WTC11 (cell line): ENCODE data around the gene LSM4. TPM values are rescaled to one million over a fixed set of nuclear protein-coding genes. Genes with fewer than 3 reads are reported as not detected.

ENCODE experiments used
- CBFB ChIP-seq: sonication (generic); formaldehyde crosslinking; IDR thresholded peaks from 2 replicates; pipeline ENCODE4 v1.8.1; 2022; ENCODE audit warnings: mild to moderate bottlenecking, low read depth, missing genetic modification reagents
- ELF4 ChIP-seq: sonication (generic); formaldehyde crosslinking; IDR thresholded peaks from 2 replicates; pipeline ENCODE4 v1.8.1; 2022; ENCODE audit warnings: low read depth, mild to moderate bottlenecking, moderate library complexity, missing genetic modification reagents
- GABPB1 ChIP-seq: sonication (generic); formaldehyde crosslinking; IDR thresholded peaks from 2 replicates; pipeline ENCODE4 v1.8.1; 2023; ENCODE audit warnings: mild to moderate bottlenecking, missing genetic modification reagents
- IRF2 ChIP-seq: sonication (generic); formaldehyde crosslinking; IDR thresholded peaks from 2 replicates; pipeline ENCODE4 v1.8.0; 2022; ENCODE audit warnings: low read depth, missing genetic modification reagents, borderline replicate concordance
- JAZF1 ChIP-seq: fragments of 250-450 bp; sonication (Bioruptor Pico); IDR thresholded peaks from 2 replicates; pipeline ENCODE4 v1.9.0; 2021; ENCODE audit warnings: moderate library complexity, mild to moderate bottlenecking, inconsistent platforms
- NFYB ChIP-seq: sonication (generic); formaldehyde crosslinking; conservative IDR thresholded peaks from 2 replicates; pipeline ENCODE4 v1.8.0; 2022; ENCODE audit warnings: low read depth, missing genetic modification reagents
- NR2C2 ChIP-seq: sonication (generic); formaldehyde crosslinking; IDR thresholded peaks from 2 replicates; pipeline ENCODE4 v1.8.0; 2022; ENCODE audit warnings: mild to moderate bottlenecking, missing genetic modification reagents
- TCF7 ChIP-seq: sonication (generic); formaldehyde crosslinking; IDR thresholded peaks from 2 replicates; pipeline ENCODE4 v1.8.0; 2022; ENCODE audit warnings: mild to moderate bottlenecking, low read depth, missing genetic modification reagents, moderate library complexity
- TEAD4 ChIP-seq: sonication (generic); formaldehyde crosslinking; IDR thresholded peaks from 2 replicates; pipeline ENCODE4 v1.8.0; 2022; ENCODE audit warnings: mild to moderate bottlenecking, missing genetic modification reagents
- TP53 ChIP-seq: sonication (generic); formaldehyde crosslinking; IDR thresholded peaks from 2 replicates; pipeline ENCODE4 v1.8.1; 2023; ENCODE audit warnings: mild to moderate bottlenecking, missing genetic modification reagents
- ZNF232 ChIP-seq: sonication (generic); formaldehyde crosslinking; IDR thresholded peaks from 2 replicates; pipeline ENCODE4 v1.8.0; 2022; ENCODE audit warnings: mild to moderate bottlenecking, missing genetic modification reagents
- ZNF317 ChIP-seq: sonication (generic); formaldehyde crosslinking; IDR thresholded peaks from 2 replicates; pipeline ENCODE4 v1.8.1; 2023; ENCODE audit warnings: low read depth, mild to moderate bottlenecking, moderate library complexity, missing genetic modification reagents, borderline replicate concordance
- ZNF423 ChIP-seq: fragments of 250-450 bp; sonication (Bioruptor Pico); IDR thresholded peaks from 2 replicates; pipeline ENCODE4 v2.1.2; 2022; ENCODE audit warnings: mild to moderate bottlenecking, moderate library complexity
- ZNF671 ChIP-seq: fragments of 250-450 bp; sonication (Bioruptor Pico); IDR thresholded peaks from 2 replicates; pipeline ENCODE4 v1.8.0; 2021; ENCODE audit warnings: mild to moderate bottlenecking
- total RNA-seq: library from RNA; stranded (reverse); gene quantifications from 3 replicates; pipeline ENCODE4 v1.2.3, GENCODE V29; 2021
- TF ChIP-seq, protein P1 (sequence below): fragments of 250-450 bp; sonication (Bioruptor Pico); IDR thresholded peaks from 2 replicates; pipeline ENCODE4 v1.9.0; 2021; ENCODE audit warnings: mild to moderate bottlenecking, borderline replicate concordance
- TF ChIP-seq, protein P2 (sequence below): sonication (generic); formaldehyde crosslinking; conservative IDR thresholded peaks from 2 replicates; pipeline ENCODE4 v1.8.1; 2023; ENCODE audit warnings: mild to moderate bottlenecking, low read depth, missing genetic modification reagents, moderate library complexity
- TF ChIP-seq, protein P3 (sequence below): sonication (generic); formaldehyde crosslinking; IDR thresholded peaks from 2 replicates; pipeline ENCODE4 v1.8.0; 2022; ENCODE audit warnings: mild to moderate bottlenecking, missing genetic modification reagents
- TF ChIP-seq, protein P4 (sequence below): sonication (generic); formaldehyde crosslinking; IDR thresholded peaks from 2 replicates; pipeline ENCODE4 v1.8.1; 2022; ENCODE audit warnings: low read depth, missing genetic modification reagents, borderline replicate concordance
- TF ChIP-seq, protein P5 (sequence below): sonication (generic); formaldehyde crosslinking; IDR thresholded peaks from 2 replicates; pipeline ENCODE4 v1.8.0; 2022; ENCODE audit warnings: mild to moderate bottlenecking, missing genetic modification reagents
- TF ChIP-seq, protein P6 (sequence below): sonication (generic); formaldehyde crosslinking; IDR thresholded peaks from 2 replicates; pipeline ENCODE4 v1.8.1; 2023; ENCODE audit warnings: mild to moderate bottlenecking, missing genetic modification reagents, moderate library complexity
- TF ChIP-seq, protein P7 (sequence below): sonication (generic); formaldehyde crosslinking; IDR thresholded peaks from 2 replicates; pipeline ENCODE4 v1.8.0; 2022; ENCODE audit warnings: mild to moderate bottlenecking, missing genetic modification reagents
- TF ChIP-seq, protein P8 (sequence below): fragments of 250-450 bp; sonication (Bioruptor Pico); IDR thresholded peaks from 2 replicates; pipeline ENCODE4 v2.1.2; 2022; ENCODE audit warnings: mild to moderate bottlenecking, moderate library complexity
- TF ChIP-seq, protein P9 (sequence below): fragments of 250-450 bp; sonication (Bioruptor Pico); IDR thresholded peaks from 2 replicates; pipeline ENCODE4 v1.9.0; 2021; ENCODE audit warnings: mild to moderate bottlenecking

LSM4 gene
- total RNA-seq, 1 experiment from 2014 or later = 373 TPM

DNA sequence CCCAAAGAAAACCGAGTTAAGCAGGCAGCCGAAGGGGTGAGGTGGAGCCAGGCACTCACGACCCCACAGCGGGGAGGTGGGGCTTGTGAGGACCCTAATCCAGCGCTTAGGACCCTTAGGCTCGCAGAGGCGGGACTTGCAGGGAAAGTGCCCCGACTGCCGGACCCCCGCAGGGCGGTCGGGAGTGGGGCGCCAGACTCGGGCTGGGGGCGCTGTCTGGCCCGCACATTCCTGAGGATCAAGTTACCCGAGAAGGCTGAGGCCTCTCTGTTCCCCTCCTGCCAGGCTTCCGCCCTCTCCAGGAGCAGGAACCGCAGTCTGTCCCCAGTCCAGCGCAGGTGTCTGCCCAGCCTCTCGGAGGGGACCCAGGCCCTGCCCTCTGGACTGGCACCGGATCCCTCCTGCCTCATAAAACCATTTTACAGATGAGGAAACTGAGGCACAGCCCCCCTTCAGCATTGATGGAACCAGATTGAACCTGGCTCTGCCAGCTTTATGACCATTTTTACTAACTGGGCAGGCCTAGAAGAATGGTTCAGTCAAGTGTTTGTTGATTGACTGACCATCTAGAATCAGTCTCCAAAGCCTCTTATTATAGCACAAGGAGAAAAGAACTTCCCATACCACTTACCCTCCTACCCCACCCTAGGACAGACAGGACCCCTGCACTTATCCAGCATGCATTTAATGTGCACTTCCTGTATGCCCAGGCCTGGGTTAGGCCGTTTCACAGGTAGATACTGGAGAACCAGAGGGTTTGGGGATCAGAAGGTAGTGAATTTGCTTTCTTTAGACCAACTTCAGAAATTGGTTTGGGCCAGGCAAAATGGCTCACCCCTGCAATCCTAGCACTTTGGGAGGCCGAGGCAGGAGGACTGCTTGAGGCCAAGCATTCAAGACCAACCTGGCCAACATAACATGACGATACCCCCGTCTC lies 34.8 kb downstream of the LSM4 start (continued):
- TF ChIP-seq, protein P1, sequence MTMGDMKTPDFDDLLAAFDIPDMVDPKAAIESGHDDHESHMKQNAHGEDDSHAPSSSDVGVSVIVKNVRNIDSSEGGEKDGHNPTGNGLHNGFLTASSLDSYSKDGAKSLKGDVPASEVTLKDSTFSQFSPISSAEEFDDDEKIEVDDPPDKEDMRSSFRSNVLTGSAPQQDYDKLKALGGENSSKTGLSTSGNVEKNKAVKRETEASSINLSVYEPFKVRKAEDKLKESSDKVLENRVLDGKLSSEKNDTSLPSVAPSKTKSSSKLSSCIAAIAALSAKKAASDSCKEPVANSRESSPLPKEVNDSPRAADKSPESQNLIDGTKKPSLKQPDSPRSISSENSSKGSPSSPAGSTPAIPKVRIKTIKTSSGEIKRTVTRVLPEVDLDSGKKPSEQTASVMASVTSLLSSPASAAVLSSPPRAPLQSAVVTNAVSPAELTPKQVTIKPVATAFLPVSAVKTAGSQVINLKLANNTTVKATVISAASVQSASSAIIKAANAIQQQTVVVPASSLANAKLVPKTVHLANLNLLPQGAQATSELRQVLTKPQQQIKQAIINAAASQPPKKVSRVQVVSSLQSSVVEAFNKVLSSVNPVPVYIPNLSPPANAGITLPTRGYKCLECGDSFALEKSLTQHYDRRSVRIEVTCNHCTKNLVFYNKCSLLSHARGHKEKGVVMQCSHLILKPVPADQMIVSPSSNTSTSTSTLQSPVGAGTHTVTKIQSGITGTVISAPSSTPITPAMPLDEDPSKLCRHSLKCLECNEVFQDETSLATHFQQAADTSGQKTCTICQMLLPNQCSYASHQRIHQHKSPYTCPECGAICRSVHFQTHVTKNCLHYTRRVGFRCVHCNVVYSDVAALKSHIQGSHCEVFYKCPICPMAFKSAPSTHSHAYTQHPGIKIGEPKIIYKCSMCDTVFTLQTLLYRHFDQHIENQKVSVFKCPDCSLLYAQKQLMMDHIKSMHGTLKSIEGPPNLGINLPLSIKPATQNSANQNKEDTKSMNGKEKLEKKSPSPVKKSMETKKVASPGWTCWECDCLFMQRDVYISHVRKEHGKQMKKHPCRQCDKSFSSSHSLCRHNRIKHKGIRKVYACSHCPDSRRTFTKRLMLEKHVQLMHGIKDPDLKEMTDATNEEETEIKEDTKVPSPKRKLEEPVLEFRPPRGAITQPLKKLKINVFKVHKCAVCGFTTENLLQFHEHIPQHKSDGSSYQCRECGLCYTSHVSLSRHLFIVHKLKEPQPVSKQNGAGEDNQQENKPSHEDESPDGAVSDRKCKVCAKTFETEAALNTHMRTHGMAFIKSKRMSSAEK = no peak
- TF ChIP-seq JAZF1 (CRISPR knock-in tag) (no peak), NFYB (no peak), ZNF232 (CRISPR knock-in tag) (no peak), CBFB (CRISPR knock-in tag) (peak; percentile 52; the same call in 1 of the 2 replicates), ELF4 (CRISPR knock-in tag) (no peak), ZNF423 (peak; percentile 48; the same call in 1 of the 2 replicates), ZNF671 (CRISPR knock-in tag) (no peak), TP53 (CRISPR knock-in tag) (0 out of 2 replicates have a peak, but pooled peaks have one; percentile 52), ZNF317 (CRISPR knock-in tag) (no peak), GABPB1 (CRISPR knock-in tag) (no peak), IRF2 (CRISPR knock-in tag) (no peak), TCF7 (CRISPR knock-in tag) (no peak), NR2C2 (CRISPR knock-in tag) (no peak), TEAD4 (peak; percentile 69; the same call in 1 of the 2 replicates)
- TF ChIP-seq, protein P2, sequence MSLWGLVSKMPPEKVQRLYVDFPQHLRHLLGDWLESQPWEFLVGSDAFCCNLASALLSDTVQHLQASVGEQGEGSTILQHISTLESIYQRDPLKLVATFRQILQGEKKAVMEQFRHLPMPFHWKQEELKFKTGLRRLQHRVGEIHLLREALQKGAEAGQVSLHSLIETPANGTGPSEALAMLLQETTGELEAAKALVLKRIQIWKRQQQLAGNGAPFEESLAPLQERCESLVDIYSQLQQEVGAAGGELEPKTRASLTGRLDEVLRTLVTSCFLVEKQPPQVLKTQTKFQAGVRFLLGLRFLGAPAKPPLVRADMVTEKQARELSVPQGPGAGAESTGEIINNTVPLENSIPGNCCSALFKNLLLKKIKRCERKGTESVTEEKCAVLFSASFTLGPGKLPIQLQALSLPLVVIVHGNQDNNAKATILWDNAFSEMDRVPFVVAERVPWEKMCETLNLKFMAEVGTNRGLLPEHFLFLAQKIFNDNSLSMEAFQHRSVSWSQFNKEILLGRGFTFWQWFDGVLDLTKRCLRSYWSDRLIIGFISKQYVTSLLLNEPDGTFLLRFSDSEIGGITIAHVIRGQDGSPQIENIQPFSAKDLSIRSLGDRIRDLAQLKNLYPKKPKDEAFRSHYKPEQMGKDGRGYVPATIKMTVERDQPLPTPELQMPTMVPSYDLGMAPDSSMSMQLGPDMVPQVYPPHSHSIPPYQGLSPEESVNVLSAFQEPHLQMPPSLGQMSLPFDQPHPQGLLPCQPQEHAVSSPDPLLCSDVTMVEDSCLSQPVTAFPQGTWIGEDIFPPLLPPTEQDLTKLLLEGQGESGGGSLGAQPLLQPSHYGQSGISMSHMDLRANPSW (CRISPR knock-in tag) = no peak
- TF ChIP-seq, protein P3, sequence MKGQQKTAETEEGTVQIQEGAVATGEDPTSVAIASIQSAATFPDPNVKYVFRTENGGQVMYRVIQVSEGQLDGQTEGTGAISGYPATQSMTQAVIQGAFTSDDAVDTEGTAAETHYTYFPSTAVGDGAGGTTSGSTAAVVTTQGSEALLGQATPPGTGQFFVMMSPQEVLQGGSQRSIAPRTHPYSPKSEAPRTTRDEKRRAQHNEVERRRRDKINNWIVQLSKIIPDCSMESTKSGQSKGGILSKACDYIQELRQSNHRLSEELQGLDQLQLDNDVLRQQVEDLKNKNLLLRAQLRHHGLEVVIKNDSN (CRISPR knock-in tag) = no peak
- TF ChIP-seq, protein P4, sequence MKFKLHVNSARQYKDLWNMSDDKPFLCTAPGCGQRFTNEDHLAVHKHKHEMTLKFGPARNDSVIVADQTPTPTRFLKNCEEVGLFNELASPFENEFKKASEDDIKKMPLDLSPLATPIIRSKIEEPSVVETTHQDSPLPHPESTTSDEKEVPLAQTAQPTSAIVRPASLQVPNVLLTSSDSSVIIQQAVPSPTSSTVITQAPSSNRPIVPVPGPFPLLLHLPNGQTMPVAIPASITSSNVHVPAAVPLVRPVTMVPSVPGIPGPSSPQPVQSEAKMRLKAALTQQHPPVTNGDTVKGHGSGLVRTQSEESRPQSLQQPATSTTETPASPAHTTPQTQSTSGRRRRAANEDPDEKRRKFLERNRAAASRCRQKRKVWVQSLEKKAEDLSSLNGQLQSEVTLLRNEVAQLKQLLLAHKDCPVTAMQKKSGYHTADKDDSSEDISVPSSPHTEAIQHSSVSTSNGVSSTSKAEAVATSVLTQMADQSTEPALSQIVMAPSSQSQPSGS (CRISPR knock-in tag) = no peak
- TF ChIP-seq, protein P5, sequence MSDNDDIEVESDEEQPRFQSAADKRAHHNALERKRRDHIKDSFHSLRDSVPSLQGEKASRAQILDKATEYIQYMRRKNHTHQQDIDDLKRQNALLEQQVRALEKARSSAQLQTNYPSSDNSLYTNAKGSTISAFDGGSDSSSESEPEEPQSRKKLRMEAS (CRISPR knock-in tag) = no peak; the same call in 1 of the 2 replicates
- TF ChIP-seq, protein P6, sequence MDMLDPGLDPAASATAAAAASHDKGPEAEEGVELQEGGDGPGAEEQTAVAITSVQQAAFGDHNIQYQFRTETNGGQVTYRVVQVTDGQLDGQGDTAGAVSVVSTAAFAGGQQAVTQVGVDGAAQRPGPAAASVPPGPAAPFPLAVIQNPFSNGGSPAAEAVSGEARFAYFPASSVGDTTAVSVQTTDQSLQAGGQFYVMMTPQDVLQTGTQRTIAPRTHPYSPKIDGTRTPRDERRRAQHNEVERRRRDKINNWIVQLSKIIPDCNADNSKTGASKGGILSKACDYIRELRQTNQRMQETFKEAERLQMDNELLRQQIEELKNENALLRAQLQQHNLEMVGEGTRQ (CRISPR knock-in tag) = 0 out of 2 replicates have a peak, but pooled peaks have one; percentile 12
- TF ChIP-seq, protein P7, sequence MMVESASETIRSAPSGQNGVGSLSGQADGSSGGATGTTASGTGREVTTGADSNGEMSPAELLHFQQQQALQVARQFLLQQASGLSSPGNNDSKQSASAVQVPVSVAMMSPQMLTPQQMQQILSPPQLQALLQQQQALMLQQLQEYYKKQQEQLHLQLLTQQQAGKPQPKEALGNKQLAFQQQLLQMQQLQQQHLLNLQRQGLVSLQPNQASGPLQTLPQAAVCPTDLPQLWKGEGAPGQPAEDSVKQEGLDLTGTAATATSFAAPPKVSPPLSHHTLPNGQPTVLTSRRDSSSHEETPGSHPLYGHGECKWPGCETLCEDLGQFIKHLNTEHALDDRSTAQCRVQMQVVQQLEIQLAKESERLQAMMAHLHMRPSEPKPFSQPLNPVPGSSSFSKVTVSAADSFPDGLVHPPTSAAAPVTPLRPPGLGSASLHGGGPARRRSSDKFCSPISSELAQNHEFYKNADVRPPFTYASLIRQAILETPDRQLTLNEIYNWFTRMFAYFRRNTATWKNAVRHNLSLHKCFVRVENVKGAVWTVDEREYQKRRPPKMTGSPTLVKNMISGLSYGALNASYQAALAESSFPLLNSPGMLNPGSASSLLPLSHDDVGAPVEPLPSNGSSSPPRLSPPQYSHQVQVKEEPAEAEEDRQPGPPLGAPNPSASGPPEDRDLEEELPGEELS (CRISPR knock-in tag) = no peak
- TF ChIP-seq, protein P8, sequence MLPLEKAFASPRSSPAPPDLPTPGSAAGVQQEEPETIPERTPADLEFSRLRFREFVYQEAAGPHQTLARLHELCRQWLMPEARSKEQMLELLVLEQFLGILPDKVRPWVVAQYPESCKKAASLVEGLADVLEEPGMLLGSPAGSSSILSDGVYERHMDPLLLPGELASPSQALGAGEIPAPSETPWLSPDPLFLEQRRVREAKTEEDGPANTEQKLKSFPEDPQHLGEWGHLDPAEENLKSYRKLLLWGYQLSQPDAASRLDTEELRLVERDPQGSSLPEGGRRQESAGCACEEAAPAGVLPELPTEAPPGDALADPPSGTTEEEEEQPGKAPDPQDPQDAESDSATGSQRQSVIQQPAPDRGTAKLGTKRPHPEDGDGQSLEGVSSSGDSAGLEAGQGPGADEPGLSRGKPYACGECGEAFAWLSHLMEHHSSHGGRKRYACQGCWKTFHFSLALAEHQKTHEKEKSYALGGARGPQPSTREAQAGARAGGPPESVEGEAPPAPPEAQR (CRISPR knock-in tag) = no peak
- TF ChIP-seq, protein P9, sequence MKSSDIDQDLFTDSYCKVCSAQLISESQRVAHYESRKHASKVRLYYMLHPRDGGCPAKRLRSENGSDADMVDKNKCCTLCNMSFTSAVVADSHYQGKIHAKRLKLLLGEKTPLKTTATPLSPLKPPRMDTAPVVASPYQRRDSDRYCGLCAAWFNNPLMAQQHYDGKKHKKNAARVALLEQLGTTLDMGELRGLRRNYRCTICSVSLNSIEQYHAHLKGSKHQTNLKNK (CRISPR knock-in tag) = no peak
